Smooth muscle cell of the brain vasculature (primary cell): ENCODE measurements around the gene SUSD2.
"Not testable (repeated sequence)": the region's sequence is repeated elsewhere in the genome, so short reads cannot be mapped to it uniquely, and the experiment has no call there.

Experiments used
- DNase-seq: peaks from one replicate; pipeline ENCODE4 v3.0.0-alpha.2; 2012; ENCODE audit warnings: low read depth, low spot score

Gene SUSD2

GRCh38 chr22:24188705-24189248 lies 7.5 kb downstream of the SUSD2 start:
- no peak for DNase-seq

DNA sequence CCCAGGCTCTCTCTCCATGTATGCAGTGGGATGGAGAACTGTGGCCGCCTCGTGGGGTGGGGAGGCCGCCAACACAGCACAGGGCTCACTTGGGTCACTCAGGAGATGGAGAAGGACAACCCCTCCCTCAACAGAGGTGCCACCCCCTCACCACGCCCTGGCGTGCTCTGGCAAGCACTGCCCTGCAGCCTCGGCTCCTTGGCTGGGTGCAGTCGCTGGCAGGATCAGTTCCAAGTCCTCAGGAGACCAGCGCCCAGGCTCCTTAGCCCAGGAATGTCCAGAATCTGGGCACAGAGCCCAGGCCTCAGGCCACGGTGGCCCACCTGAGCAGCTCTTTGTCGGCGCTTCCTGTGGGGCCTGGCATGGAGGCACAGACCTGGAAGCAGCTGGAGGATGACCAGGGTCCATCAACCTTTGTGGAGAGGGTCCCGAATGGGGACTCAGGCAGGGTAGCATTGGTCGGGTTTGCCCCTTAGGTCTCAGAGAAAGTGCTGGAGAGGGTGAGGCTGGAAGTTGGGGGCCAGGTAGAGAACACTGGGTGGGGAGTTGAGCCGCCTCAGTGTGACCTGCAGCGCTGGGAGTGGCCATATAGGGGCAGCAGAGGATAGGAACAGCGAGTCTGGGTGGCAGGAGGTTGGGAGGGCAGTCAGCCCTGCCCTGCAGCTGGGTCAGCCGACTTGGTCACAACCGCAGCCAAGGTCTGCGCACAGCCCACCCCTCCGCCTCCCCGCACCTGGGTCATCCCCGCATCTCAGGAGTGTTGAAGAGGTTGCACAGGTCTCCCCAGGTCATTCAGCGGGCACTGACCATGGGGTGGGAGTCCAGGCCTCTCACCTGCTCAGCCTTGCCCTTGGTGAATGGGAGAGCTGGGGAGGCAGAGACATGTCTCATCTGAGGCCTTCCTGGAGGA lies 8.2 kb downstream of the SUSD2 start:
- no peak for DNase-seq

DNA sequence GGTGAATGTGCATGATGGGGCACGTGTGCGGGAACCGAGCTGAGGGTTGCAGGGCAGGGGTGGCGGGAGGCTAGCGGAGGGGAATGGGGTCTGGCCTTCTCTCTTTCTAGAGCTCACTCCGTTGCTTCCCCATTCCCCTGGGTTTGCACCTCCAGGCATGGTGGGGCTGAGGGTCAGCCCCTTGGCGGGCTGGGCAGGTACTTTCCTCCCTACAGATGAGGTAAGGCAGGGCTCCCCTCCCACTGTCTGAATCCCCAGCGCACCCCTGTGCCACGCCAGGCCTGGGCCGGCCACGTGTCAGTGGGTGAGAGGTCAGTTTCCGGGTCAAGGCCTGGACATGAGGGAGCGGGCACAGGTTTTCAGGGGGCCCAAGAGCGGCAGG lies 8.9 kb downstream of the SUSD2 start:
- DNase-seq = no peak

GRCh38 chr22:24190596-24191208 lies 9.4 kb downstream of the SUSD2 start:
- DNase-seq = no peak

- no peak for DNase-seq
These were observed 10.1 kb downstream of the SUSD2 start for GRCh38 chr22:24191381-24191841.

DNA sequence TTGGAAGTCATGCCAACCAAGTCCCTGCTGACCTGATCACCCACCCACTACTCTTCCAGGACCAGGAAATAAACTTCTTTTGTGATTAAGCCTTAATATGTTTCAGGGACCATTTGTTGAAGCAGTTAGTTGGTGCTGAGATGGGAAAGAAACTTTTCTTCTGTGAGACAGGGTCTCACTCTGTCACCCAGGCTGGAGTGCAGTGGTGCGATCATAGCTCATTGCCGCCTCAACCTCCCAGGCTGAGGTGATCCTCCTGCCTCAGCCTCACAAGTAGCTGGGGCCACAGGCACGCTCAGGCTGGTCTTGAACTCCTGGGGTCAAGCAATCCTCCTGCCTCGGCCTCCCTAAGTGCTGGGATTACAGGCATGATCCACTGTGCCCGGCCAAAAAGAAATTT lies 10.6 kb downstream of the SUSD2 start:
- DNase-seq = no peak

- no peak for DNase-seq
These were observed 17.4 kb downstream of the SUSD2 start for GRCh38 chr22:24198682-24199052.

- no peak for DNase-seq
These were observed 19.4 kb downstream of the SUSD2 start for GRCh38 chr22:24200619-24201212.

DNA sequence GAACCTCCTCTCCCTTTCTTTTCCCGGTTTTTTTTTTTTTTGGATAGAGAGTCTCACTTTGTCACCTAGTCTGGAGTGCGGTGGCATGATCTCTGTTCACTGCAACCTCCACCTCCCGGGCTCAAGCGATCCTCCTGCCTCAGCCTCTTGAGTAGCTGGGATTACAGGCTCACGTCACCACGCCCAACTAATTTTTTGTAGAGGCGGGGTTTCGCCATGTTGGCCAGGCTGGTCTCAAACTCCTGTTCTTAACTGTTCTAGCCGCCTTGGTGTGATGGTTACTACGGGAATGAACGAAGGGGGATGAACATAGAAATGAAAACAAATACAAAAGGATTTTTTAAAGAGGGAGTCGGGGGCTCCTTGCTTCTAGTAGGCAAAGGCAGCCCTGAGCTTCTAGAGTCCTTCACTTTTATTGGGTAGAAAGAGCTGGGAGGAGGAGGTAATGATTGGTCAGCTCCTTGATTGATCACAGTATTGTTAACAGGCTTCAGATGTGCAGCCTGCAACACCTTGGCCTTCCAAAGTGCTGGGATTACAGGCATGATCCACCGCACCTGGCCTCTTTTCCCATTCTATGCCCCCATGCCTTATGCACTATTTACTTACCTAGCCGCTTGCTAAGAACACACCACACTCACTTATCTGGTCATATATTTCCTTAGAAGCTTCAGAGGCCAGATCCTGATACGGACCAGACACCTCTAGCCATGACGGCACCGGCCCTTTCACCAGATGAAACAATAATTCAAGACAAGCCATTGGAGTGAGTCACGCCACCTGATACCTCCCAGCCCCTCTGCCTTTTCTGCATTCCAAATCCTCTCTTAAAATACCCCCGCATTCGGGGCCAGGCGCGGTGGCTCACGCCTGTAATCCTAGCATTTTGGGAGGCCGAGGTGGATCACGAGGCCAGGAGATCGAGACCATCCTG lies 20.7 kb downstream of the SUSD2 start:
- DNase-seq = no peak

GRCh38 chr22:24203856-24204255 lies 22.6 kb downstream of the SUSD2 start:
- not testable (repeated sequence) for DNase-seq

DNA sequence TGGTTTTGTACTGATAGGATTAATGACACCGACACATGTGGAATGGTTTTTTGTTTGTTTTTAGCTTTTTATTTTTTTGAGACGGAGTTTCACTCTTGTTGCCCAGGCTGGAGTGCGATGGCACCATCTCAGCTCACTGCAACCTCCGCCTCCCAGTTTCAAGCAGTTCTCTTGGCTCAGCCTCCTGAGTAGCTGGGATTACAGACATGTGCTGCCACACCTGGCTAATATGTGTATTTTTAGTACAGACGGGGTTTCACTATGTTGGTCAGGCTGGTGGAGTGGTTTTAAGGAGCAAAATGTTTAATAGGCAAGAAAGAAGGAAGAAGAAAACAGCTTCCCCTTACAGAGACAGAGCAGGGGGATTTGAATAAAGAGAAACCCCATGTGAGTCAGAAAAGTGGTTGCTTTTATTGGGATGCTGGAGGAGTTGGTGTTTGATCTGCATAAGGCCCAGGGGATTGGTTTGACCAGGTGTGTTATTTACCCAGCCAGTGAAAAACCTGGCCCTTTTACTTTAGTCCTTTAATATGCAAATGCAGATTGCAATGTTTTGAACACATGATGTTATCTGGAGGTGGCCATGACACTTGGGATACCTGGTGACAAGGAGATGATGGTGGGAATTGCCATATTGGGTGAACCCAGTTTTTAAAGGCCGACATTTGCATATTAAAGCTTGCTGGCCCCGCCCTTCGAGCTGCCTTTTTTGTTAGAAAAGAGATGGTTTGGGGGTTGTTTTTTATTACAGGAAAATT lies 24.3 kb downstream of the SUSD2 start:
- DNase-seq = no peak

DNA sequence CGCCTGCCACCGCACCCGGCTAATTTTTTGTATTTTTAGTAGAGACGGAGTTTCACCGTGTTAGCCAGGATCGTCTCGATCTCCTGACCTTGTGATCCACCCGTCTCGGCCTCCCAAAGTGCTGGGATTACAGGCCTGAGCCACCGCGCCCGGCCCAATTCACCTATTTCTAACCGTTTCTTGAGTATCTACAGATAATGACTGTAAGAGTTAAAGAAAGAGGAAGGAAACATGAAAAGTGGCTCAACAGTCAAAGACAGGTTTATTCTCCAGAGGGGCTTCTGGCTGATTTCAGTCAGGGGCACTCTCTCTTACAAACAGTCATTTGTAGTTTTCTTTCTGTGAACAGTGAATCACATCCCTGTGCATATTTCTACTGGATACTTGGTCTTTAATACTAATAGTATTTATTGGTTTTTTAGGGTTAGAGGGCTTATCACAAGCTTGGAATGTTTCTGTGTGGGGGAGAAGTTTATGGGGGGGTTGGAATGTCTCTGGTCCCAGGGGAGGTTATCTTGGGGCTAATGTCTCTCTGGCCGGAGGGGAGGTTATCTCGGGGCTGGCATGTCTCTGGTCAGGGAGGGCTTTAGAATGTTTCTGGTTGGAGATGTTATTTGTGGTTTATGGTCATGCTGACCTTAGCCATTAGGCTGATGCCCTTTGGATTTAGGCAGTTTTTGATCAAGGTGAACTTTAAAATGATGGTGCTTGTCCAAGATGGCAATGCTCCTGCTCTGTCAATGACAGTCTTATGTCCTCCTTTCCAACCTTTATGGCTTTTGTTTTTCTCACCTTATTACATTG lies 25.4 kb downstream of the SUSD2 start:
- DNase-seq = not testable (repeated sequence)

DNA sequence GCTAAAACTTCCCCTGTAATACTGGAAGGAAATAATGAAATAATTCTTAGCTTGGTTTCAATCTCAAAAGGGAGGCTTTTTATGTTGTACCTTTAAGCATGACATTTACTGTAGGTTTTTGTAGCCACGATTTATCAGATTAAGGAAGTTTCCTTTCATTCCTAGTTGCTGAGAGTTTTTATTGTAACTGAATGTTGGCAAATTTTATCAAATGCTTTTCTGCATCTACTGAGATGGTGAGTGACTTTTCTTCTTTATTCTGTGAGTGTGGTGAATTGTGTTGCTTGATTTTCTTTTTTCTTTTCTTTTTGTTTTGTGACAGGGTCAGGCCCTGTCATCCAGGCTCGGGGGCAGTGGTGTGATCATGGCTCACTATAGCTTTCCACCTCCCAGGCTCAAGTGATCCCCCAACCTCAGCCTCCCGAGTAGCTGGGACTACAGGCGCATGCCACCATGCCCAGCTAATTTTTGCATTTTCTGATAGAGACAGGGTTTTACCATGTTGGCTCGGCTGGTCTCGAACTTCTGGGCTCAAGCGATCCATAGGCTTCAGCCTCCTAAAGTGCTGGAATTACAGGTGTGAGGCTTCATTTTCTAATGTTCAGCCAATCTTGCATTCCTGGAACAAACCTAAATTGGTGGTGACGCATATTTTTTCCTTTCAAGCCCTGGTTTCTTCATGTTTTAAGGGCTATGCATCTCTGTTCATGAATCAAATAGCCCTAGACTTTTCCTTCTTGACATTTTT lies 26.2 kb downstream of the SUSD2 start:
- no peak for DNase-seq

GRCh38 chr22:24208012-24208749 lies 26.9 kb downstream of the SUSD2 start:
- peak; percentile 90 for DNase-seq

GRCh38 chr22:24209016-24209415 lies 27.7 kb downstream of the SUSD2 start:
- no peak for DNase-seq

DNA sequence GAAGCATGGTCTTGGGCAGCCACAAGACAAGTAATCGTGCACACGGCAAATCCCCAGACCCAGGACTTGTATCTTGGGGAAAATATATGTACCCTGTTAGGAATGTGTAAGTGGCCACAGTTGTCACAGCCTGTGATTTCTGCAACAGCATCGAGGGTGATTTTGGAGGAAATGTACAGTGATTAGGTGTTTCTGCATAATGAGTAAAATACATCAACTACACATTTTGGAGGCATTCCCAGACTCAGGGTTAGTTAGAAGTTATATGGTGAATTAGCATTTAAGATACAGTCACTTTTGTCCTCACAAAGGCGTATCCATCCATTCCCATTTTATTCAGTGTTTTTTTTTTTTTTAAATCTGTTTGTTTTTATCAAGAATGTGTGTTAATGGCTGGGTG lies 28.4 kb downstream of the SUSD2 start:
- DNase-seq = no peak

- DNase-seq = not testable (repeated sequence)
These were observed 29.1 kb downstream of the SUSD2 start for GRCh38 chr22:24210409-24210808.

GRCh38 chr22:24211716-24212115 lies 30.4 kb downstream of the SUSD2 start:
- DNase-seq = not testable (repeated sequence)
